ENCODE measurements around the gene ZNF341.

- TF ChIP-seq CTCF (IDR thresholded peaks at IDR 0.05) (no peak), POLR2A (IDR thresholded peaks at IDR 0.05) (no peak)
Measured at GRCh38 chr20:33787253-33787891, 55.6 kb downstream of the ZNF341 start.
